HepG2 (cell line): Measurements from ENCODE around the gene RRP12. TPM values are rescaled to one million over a fixed set of nuclear protein-coding genes. Genes with fewer than 3 reads are reported as not detected.

Source experiments
- ERF ChIP-seq: IDR thresholded peaks from 2 replicates; pipeline ENCODE4 v1.6.1; 2018; ENCODE audit warnings: missing biosample characterization, missing genetic modification reagents
- ETV5 ChIP-seq: IDR thresholded peaks from 2 replicates; pipeline ENCODE4 v1.6.1; 2018; ENCODE audit warnings: missing biosample characterization, missing genetic modification reagents, inconsistent platforms, borderline replicate concordance
- FOXK1 ChIP-seq: sonication (generic); formaldehyde crosslinking; IDR thresholded peaks from 2 replicates; pipeline ENCODE4 v1.4.0; 2020; ENCODE audit warnings: low read depth, missing genetic modification reagents, borderline replicate concordance
- HNRNPLL ChIP-seq: fragments of 200-400 bp; formaldehyde crosslinking; IDR thresholded peaks from 2 replicates; pipeline ENCODE4 v1.6.1; 2017; ENCODE audit warnings: mild to moderate bottlenecking, low read depth, low read length; ENCODE audit not compliant: poor library complexity, severe bottlenecking
- NR2C2 ChIP-seq: sonication (generic); formaldehyde crosslinking; IDR thresholded peaks from 2 replicates; pipeline ENCODE4 v1.4.0; 2020; ENCODE audit warnings: missing genetic modification reagents, mild to moderate bottlenecking, moderate library complexity, borderline replicate concordance
- PRMT3 ChIP-seq: sonication (generic); formaldehyde crosslinking; IDR thresholded peaks from 2 replicates; pipeline ENCODE4 v1.8.1; 2022; ENCODE audit warnings: low read depth, mild to moderate bottlenecking, moderate library complexity, missing genetic modification reagents, borderline replicate concordance
- RBFOX2 ChIP-seq: fragments of 200-400 bp; formaldehyde crosslinking; IDR thresholded peaks from 2 replicates; pipeline ENCODE4 v1.6.1; 2017; ENCODE audit warnings: low read depth, mild to moderate bottlenecking, low read length
- RFXAP ChIP-seq: sonication (generic); formaldehyde crosslinking; IDR thresholded peaks from 2 replicates; pipeline ENCODE4 v1.4.0; 2020; ENCODE audit warnings: missing genetic modification reagents, borderline replicate concordance
- SIX1 ChIP-seq: sonication (generic); formaldehyde crosslinking; IDR thresholded peaks from 2 replicates; pipeline ENCODE4 v1.4.0; 2020; ENCODE audit warnings: missing genetic modification reagents, borderline replicate concordance
- ZNF205 ChIP-seq: IDR thresholded peaks from 2 replicates; pipeline ENCODE4 v1.6.1; 2018; ENCODE audit warnings: missing biosample characterization, missing genetic modification reagents
- ZNF530 ChIP-seq: sonication (generic); formaldehyde crosslinking; IDR thresholded peaks from 2 replicates; pipeline ENCODE4 v1.5.0; 2020; ENCODE audit warnings: low read depth, mild to moderate bottlenecking, missing genetic modification reagents
- ZNF709 ChIP-seq: sonication (generic); formaldehyde crosslinking; IDR thresholded peaks from 2 replicates; pipeline ENCODE4 v1.5.0; 2020; ENCODE audit warnings: mild to moderate bottlenecking, missing genetic modification reagents
- ZSCAN22 ChIP-seq: sonication (generic); formaldehyde crosslinking; IDR thresholded peaks from 2 replicates; pipeline ENCODE4 v1.4.0; 2020; ENCODE audit warnings: mild to moderate bottlenecking, missing genetic modification reagents
- polyA plus RNA-seq, 8 experiments: library from polyadenylated mRNA; depleted of rRNA in 3 of 8; stranded (reverse) in 7 of 8; unstranded in 1 of 8; fragments of >200 nt; fragmentation: Illumina TruSeq in 4 of 8; extraction: Trizol in 4 of 8; gene quantifications; 2 replicates each; pipeline versions ENCODE4 v1.2.1 to v1.2.3, GENCODE V29; 2011 to 2016; ENCODE audit warnings: low read depth in 4 of 8, missing spikeins in 1 of 8, mixed read lengths in 1 of 8; ENCODE audit not compliant: insufficient read depth in 1 of 8
- total RNA-seq, 5 experiments: library from RNA; depleted of rRNA; stranded (reverse); fragments of >200 nt; fragmentation: Illumina TruSeq; extraction: Trizol; gene quantifications; 2 replicates each; pipeline ENCODE4 v1.2.3, GENCODE V29; 2016; ENCODE audit warnings: low read depth in 1 of 5
- TF ChIP-seq, protein P1 (sequence below): sonication (generic); formaldehyde crosslinking; IDR thresholded peaks from 2 replicates; pipeline ENCODE4 v1.4.0; 2020; ENCODE audit warnings: missing genetic modification reagents
- TF ChIP-seq, protein P2 (sequence below): IDR thresholded peaks from 2 replicates; pipeline ENCODE4 v1.6.1; 2018; ENCODE audit warnings: missing genetic modification reagents, mild to moderate bottlenecking, missing compliant biosample characterization
- TF ChIP-seq, protein P3 (sequence below): sonication (generic); formaldehyde crosslinking; IDR thresholded peaks from 2 replicates; pipeline ENCODE4 v1.9.0; 2022; ENCODE audit warnings: low read depth, missing genetic modification reagents
- TF ChIP-seq, protein P4 (sequence below): sonication (generic); formaldehyde crosslinking; IDR thresholded peaks from 2 replicates; pipeline ENCODE4 v1.9.0; 2021; ENCODE audit warnings: mild to moderate bottlenecking, missing genetic modification reagents

RRP12 gene
- total and polyA plus RNA-seq, 2 of the 13 experiments (the other 11 are each of a cell fraction or from before 2014, with no cell fraction given) = 13.2 to 39.4 TPM

DNA sequence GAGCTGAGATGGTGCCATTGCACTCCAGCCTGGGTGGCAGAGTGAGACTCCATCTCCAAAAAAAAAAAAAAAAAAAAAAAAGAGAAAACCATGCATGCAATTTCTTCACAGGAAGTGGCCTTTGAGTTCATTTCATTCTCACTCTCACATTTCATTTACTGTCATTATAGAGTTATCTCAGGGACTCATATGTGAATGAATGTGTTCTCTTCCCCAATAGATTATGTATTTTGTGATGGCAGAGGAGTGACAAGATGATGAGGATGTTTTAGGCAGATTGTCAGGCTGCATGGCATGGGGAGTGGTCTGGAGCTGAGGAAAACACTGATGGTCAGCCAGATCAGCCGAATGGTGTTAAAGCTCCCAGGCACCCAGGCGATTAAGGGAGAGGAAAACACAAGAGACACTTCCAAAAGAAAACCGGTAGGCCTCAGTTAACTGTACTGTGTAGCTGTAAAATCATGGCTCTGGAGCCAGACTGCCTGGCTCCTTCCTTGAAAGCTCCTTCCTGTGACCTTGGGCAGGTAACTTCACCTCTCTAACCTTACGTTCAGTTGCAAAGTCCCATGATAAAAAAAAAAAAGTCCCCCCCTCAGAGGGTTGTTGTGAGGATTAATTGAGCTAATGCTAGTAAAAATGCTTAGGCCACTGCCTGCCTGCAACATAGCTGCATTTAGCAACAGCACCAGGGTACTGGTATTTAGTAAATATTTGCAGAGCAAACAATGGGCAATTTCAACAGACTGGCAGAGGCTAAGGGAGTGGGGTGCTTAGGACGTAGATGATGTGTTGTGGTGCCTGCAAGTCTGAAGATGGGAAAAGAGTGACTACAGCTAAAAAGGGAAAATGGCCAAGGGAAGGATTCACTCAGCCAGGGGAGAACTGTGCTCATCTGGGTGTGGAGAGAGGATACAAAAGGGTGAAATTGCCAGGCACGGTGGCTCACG is 73.5 kb downstream of the RRP12 start (continued):
- TF ChIP-seq, protein P1, sequence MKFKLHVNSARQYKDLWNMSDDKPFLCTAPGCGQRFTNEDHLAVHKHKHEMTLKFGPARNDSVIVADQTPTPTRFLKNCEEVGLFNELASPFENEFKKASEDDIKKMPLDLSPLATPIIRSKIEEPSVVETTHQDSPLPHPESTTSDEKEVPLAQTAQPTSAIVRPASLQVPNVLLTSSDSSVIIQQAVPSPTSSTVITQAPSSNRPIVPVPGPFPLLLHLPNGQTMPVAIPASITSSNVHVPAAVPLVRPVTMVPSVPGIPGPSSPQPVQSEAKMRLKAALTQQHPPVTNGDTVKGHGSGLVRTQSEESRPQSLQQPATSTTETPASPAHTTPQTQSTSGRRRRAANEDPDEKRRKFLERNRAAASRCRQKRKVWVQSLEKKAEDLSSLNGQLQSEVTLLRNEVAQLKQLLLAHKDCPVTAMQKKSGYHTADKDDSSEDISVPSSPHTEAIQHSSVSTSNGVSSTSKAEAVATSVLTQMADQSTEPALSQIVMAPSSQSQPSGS (CRISPR knock-in tag) = peak; percentile 77
- TF ChIP-seq, protein P2, sequence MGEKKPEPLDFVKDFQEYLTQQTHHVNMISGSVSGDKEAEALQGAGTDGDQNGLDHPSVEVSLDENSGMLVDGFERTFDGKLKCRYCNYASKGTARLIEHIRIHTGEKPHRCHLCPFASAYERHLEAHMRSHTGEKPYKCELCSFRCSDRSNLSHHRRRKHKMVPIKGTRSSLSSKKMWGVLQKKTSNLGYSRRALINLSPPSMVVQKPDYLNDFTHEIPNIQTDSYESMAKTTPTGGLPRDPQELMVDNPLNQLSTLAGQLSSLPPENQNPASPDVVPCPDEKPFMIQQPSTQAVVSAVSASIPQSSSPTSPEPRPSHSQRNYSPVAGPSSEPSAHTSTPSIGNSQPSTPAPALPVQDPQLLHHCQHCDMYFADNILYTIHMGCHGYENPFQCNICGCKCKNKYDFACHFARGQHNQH = peak; percentile 89
- no peak for TF ChIP-seq RBFOX2
- TF ChIP-seq, protein P3, sequence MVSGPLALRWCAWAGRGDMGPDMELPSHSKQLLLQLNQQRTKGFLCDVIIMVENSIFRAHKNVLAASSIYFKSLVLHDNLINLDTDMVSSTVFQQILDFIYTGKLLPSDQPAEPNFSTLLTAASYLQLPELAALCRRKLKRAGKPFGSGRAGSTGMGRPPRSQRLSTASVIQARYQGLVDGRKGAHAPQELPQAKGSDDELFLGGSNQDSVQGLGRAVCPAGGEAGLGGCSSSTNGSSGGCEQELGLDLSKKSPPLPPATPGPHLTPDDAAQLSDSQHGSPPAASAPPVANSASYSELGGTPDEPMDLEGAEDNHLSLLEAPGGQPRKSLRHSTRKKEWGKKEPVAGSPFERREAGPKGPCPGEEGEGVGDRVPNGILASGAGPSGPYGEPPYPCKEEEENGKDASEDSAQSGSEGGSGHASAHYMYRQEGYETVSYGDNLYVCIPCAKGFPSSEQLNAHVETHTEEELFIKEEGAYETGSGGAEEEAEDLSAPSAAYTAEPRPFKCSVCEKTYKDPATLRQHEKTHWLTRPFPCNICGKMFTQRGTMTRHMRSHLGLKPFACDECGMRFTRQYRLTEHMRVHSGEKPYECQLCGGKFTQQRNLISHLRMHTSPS (CRISPR knock-in tag) = peak; percentile 95
- TF ChIP-seq ZNF709 (CRISPR knock-in tag) = peak; percentile 21; the same call in 1 of the 2 replicates
- TF ChIP-seq SIX1 (CRISPR knock-in tag) = peak; percentile 86; the same call in 1 of the 2 replicates
- TF ChIP-seq PRMT3 (CRISPR knock-in tag) = no peak
- no peak for TF ChIP-seq ZSCAN22 (CRISPR knock-in tag)
- peak; percentile 63; the same call in 1 of the 2 replicates for TF ChIP-seq ETV5 (CRISPR knock-in tag)
- 0 out of 2 replicates have a peak, but pooled peaks have one; percentile 74 for TF ChIP-seq ERF (CRISPR knock-in tag)
- no peak for TF ChIP-seq HNRNPLL
- TF ChIP-seq ZNF530 (CRISPR knock-in tag) = no peak
- peak; percentile 83 for TF ChIP-seq ZNF205 (CRISPR knock-in tag)
- TF ChIP-seq FOXK1 = peak; percentile 75; the same call in 1 of the 2 replicates
- peak; percentile 70; the same call in 1 of the 2 replicates for TF ChIP-seq RFXAP
- TF ChIP-seq NR2C2 (CRISPR knock-in tag) = peak; percentile 55; the same call in 1 of the 2 replicates
- TF ChIP-seq, protein P4, sequence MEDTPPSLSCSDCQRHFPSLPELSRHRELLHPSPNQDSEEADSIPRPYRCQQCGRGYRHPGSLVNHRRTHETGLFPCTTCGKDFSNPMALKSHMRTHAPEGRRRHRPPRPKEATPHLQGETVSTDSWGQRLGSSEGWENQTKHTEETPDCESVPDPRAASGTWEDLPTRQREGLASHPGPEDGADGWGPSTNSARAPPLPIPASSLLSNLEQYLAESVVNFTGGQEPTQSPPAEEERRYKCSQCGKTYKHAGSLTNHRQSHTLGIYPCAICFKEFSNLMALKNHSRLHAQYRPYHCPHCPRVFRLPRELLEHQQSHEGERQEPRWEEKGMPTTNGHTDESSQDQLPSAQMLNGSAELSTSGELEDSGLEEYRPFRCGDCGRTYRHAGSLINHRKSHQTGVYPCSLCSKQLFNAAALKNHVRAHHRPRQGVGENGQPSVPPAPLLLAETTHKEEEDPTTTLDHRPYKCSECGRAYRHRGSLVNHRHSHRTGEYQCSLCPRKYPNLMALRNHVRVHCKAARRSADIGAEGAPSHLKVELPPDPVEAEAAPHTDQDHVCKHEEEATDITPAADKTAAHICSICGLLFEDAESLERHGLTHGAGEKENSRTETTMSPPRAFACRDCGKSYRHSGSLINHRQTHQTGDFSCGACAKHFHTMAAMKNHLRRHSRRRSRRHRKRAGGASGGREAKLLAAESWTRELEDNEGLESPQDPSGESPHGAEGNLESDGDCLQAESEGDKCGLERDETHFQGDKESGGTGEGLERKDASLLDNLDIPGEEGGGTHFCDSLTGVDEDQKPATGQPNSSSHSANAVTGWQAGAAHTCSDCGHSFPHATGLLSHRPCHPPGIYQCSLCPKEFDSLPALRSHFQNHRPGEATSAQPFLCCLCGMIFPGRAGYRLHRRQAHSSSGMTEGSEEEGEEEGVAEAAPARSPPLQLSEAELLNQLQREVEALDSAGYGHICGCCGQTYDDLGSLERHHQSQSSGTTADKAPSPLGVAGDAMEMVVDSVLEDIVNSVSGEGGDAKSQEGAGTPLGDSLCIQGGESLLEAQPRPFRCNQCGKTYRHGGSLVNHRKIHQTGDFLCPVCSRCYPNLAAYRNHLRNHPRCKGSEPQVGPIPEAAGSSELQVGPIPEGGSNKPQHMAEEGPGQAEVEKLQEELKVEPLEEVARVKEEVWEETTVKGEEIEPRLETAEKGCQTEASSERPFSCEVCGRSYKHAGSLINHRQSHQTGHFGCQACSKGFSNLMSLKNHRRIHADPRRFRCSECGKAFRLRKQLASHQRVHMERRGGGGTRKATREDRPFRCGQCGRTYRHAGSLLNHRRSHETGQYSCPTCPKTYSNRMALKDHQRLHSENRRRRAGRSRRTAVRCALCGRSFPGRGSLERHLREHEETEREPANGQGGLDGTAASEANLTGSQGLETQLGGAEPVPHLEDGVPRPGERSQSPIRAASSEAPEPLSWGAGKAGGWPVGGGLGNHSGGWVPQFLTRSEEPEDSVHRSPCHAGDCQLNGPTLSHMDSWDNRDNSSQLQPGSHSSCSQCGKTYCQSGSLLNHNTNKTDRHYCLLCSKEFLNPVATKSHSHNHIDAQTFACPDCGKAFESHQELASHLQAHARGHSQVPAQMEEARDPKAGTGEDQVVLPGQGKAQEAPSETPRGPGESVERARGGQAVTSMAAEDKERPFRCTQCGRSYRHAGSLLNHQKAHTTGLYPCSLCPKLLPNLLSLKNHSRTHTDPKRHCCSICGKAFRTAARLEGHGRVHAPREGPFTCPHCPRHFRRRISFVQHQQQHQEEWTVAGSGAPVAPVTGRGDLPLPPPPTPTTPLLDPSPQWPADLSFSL = peak; percentile 66; the same call in 1 of the 2 replicates
